HepG2 (cell line): ENCODE results near the gene ZNF865. TPM values are rescaled to one million over a fixed set of nuclear protein-coding genes. Genes with fewer than 3 reads are reported as not detected.

Experiments
- ATAC-seq: fragments of 200-7000 bp; cut with Tn5 transposase; 3 replicates; pipeline ENCODE4 v1.9.1; 2020; ENCODE audit warnings: mild to moderate bottlenecking, moderate library complexity
- BruUV-seq: library from RNA; stranded (reverse); fragments of 400-500 nt; replicated peaks from 2 replicates; lab custom pipeline; 2021; lab: Mats Ljungman, UMichigan
- CTCF ChIA-PET: fragments of 300-600 bp; formaldehyde crosslinking; extraction: SDS; loops from one replicate; lab custom pipeline; 2021; ENCODE audit warnings: low total read pairs, inconsistent platforms, low intra/inter-chr PET ratio; lab: Yijun Ruan, JAX
- POLR2A ChIA-PET: fragments of 350-600 bp; sonication (Branson Sonifier 250); formaldehyde crosslinking; loops from one replicate; lab custom pipeline; 2020; ENCODE audit warnings: antibody characterized with exemption, inconsistent platforms; lab: Yijun Ruan, JAX
- DNase-seq: peaks from one replicate; pipeline ENCODE4 v3.0.0-alpha.2; 2015; ENCODE audit warnings: low spot score
- FAIRE-seq: peaks from 3 replicates; lab custom pipeline; 2011; peaks lifted over from hg19 to GRCh38; lab: Jason Lieb, UNC
- H2AFZ ChIP-seq: one replicate; pipeline ENCODE4 v1.6.1; 2011; ENCODE audit warnings: low read length, inconsistent platforms
- H3K27ac ChIP-seq: fragments of 300-600 bp; 3 replicates; pipeline ENCODE4 v1.8.0; 2011; ENCODE audit warnings: mixed run types, mild to moderate bottlenecking, mixed read lengths, low read length, inconsistent platforms; ENCODE audit not compliant: insufficient read depth; ENCODE audit errors: extremely low read length
- H3K27me3 ChIP-seq, 2 experiments: fragments of 200-600 bp in 1 of 2; 2 replicates in 1 of 2; 3 replicates in 1 of 2; pipeline versions ENCODE4 v1.6.0 to v1.8.0; 2011; ENCODE audit warnings: low read length in 2 of 2, mild to moderate bottlenecking in 2 of 2, moderate library complexity in 2 of 2, inconsistent platforms in 1 of 2; ENCODE audit not compliant: insufficient read depth in 2 of 2, control insufficient read depth in 1 of 2
- H3K36me3 ChIP-seq, 2 experiments: fragments of 200-600 bp in 1 of 2; replicated peaks in 1 of 2; 2 replicates in 1 of 2; 3 replicates in 1 of 2; pipeline versions ENCODE4 v1.5.1 to v1.8.0; 2011; ENCODE audit warnings: low read length in 2 of 2, inconsistent platforms in 1 of 2; ENCODE audit not compliant: insufficient read depth in 2 of 2, control insufficient read depth in 1 of 2
- H3K4me1 ChIP-seq: 2 replicates; pipeline ENCODE4 v1.5.1; 2012; ENCODE audit warnings: low read length, inconsistent platforms; ENCODE audit not compliant: insufficient read depth
- H3K4me2 ChIP-seq: 2 replicates; pipeline ENCODE4 v1.6.0; 2011; ENCODE audit warnings: low read depth, low read length, inconsistent platforms
- H3K4me3 ChIP-seq, 3 experiments: fragments of 200-600 bp in 1 of 3; sonication (generic), shearing (Covaris generic) in 1 of 3; replicated peaks in 1 of 3; 2 replicates each; pipeline ENCODE4 v1.5.1; 2011 to 2016; ENCODE audit warnings: low read length in 3 of 3, inconsistent platforms in 2 of 3, low read depth in 2 of 3, mild to moderate bottlenecking in 2 of 3, control low read depth in 1 of 3, mixed read lengths in 1 of 3; ENCODE audit not compliant: insufficient read depth in 1 of 3
- H3K79me2 ChIP-seq: one replicate; pipeline ENCODE4 v1.6.1; 2011; ENCODE audit warnings: low read length, inconsistent platforms; ENCODE audit not compliant: insufficient read depth
- H3K9ac ChIP-seq: 2 replicates; pipeline ENCODE4 v1.6.0; 2011; ENCODE audit warnings: mild to moderate bottlenecking, low read depth, low read length, inconsistent platforms; ENCODE audit not compliant: insufficient read depth
- H3K9me3 ChIP-seq: 2 replicates; pipeline ENCODE4 v1.5.1; 2012; ENCODE audit warnings: mild to moderate bottlenecking, low read length
- H4K20me1 ChIP-seq: 2 replicates; pipeline ENCODE4 v1.6.0; 2011; ENCODE audit warnings: inconsistent platforms, mild to moderate bottlenecking, low read length, moderate library complexity; ENCODE audit not compliant: insufficient read depth
- AGO2 ChIP-seq: fragments of 200-400 bp; formaldehyde crosslinking; optimal IDR thresholded peaks from 2 replicates; pipeline ENCODE3; 2017; ENCODE audit warnings: mild to moderate bottlenecking, low read depth, low read length, moderate library complexity
- ARNT ChIP-seq: fragments of 450-650 bp; IDR thresholded peaks from 2 replicates; pipeline ENCODE4 v1.6.1; 2017
- PHB2 ChIP-seq: fragments of 450-650 bp; IDR thresholded peaks from 2 replicates; pipeline ENCODE4 v1.6.1; 2018; ENCODE audit not compliant: partially characterized antibody
- RBFOX2 ChIP-seq: fragments of 200-400 bp; formaldehyde crosslinking; IDR thresholded peaks from 2 replicates; pipeline ENCODE4 v1.6.1; 2017; ENCODE audit warnings: low read depth, mild to moderate bottlenecking, low read length
- TCF7L2 ChIP-seq: IDR thresholded peaks from 2 replicates; pipeline ENCODE4 v1.6.1; 2011; ENCODE audit warnings: mild to moderate bottlenecking, low read depth, low read length, moderate library complexity
- WGBS: methylation state at CpG from one replicate; pipeline ENCODE4 v1.1.6; 2017; ENCODE audit warnings: low lambda C conversion rate; 5-methylcytosine and 5-hydroxymethylcytosine counted together
- in situ Hi-C: cut with HindIII; loops from 2 replicates; pipeline ENCODE4 v1.10.0; 2017; ENCODE audit warnings: low pct_unique_long_range_greater_than_20kb; ENCODE audit not compliant: extremely low pct_ligation_motif_present
- intact Hi-C: fragments of 100-400 bp; cut with micrococcal nuclease; formaldehyde crosslinking; loops from one replicate; pipeline ENCODE4 v1.10.0; 2022; ENCODE audit not compliant: unreplicated experiment
- polyA plus RNA-seq, 8 experiments: library from polyadenylated mRNA; depleted of rRNA in 3 of 8; stranded (reverse) in 7 of 8; unstranded in 1 of 8; fragments of >200 nt; fragmentation: Illumina TruSeq in 4 of 8; extraction: Trizol in 4 of 8; gene quantifications; 2 replicates each; pipeline versions ENCODE4 v1.2.1 to v1.2.3, GENCODE V29; 2011 to 2016; ENCODE audit warnings: low read depth in 4 of 8, missing spikeins in 1 of 8, mixed read lengths in 1 of 8; ENCODE audit not compliant: insufficient read depth in 1 of 8
- total RNA-seq, 5 experiments: library from RNA; depleted of rRNA; stranded (reverse); fragments of >200 nt; fragmentation: Illumina TruSeq; extraction: Trizol; gene quantifications; 2 replicates each; pipeline ENCODE4 v1.2.3, GENCODE V29; 2016; ENCODE audit warnings: low read depth in 1 of 5
- TF ChIP-seq, protein P1 (sequence below): sonication (generic); formaldehyde crosslinking; conservative IDR thresholded peaks from 2 replicates; pipeline ENCODE4 v1.8.0; 2022; ENCODE audit warnings: low read depth, missing genetic modification reagents

Gene ZNF865
- total and polyA plus RNA-seq, 2 of the 13 experiments (the other 11 are each of a cell fraction or from before 2014, with no cell fraction given), result 0.93 to 1.0 TPM

DNA sequence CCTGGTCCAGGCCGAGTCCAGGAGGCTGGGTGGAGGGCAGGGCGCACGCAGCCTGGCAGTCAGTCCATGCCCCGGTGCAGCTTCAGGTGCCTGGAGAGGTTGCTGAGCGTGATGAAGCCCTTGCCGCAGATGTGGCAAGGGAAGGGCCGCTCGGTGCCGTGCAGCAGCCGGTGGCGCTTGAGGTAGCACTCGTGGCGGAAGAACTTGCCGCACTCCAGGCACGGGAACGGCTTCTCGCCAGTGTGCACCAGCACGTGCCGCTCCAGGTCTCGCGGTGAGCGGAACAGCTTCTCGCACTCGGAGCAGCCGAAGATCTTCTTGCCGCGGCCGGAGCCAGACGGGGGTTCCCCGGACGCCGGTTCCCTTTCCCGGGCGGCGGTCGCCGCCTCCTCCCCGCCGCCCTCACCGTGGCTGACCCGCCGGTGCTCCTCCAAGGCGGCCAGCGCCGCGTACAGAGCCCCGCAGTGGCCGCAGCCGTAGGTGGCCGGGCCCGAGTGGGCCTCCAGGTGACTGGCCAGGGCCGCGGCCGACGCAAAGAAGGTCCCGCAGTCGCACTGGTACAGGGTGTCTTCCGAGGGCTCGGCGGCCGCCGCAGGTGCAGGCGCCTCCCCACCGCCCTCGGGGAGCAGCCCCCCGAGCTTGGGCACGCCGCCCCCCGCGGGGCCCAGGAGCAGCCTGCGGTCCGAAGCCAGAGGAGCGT, 12.9 kb upstream of the ZNF865 start:
- Histone ChIP-seq H3K79me2 (no peaks in the 10 kb centered on the region), H4K20me1 (no peaks in the 10 kb centered on the region), H3K27ac (no peak overlapping the region), H3K9ac (no peak overlapping the region), H3K4me2 (no peak overlapping the region), H3K36me3 (peaks cover 10 to 27% of the 10 kb centered on the region in 2 experiments; a peak in 4 of 5 replicates), H3K9me3 (no peaks in the 10 kb centered on the region), H3K27me3 (no peaks in the 10 kb centered on the region), H3K4me3 (no peak overlapping the region), H3K4me1 (no peaks in the 10 kb centered on the region), H2AFZ (no peak overlapping the region)
- FAIRE-seq (no peak), DNase-seq (no peak), ATAC-seq (no peak)
- 98% methylated on average over 45 of the region's 73 CpGs for WGBS
- no TSS peak for BruUV-seq
- in situ Hi-C loops, result no loop called here
- ChIA-PET CTCF (no interaction called here), POLR2A (no interaction called here)
- intact Hi-C loops, result no loop called here
- TF ChIP-seq TCF7L2, result no peak
- TF ChIP-seq PHB2, result no peak
- TF ChIP-seq, protein P1, sequence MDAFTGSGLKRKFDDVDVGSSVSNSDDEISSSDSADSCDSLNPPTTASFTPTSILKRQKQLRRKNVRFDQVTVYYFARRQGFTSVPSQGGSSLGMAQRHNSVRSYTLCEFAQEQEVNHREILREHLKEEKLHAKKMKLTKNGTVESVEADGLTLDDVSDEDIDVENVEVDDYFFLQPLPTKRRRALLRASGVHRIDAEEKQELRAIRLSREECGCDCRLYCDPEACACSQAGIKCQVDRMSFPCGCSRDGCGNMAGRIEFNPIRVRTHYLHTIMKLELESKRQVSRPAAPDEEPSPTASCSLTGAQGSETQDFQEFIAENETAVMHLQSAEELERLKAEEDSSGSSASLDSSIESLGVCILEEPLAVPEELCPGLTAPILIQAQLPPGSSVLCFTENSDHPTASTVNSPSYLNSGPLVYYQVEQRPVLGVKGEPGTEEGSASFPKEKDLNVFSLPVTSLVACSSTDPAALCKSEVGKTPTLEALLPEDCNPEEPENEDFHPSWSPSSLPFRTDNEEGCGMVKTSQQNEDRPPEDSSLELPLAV (CRISPR knock-in tag), result no peak
- no peak for TF ChIP-seq ARNT
- TF ChIP-seq RBFOX2, result peak; percentile 62
- peak; percentile 79 for TF ChIP-seq AGO2
